HG03025 (cell line): ENCODE measurements around the gene MGAT5.

ENCODE experiments used
- ATAC-seq: cut with Tn5 transposase; IDR thresholded peaks from one replicate; pipeline ENCODE4 v1.9.1; 2021; ENCODE audit warnings: mild to moderate bottlenecking, moderate library complexity; ENCODE audit not compliant: unreplicated experiment, low FRiP score

Gene MGAT5

GRCh38 chr2:134359367-134360081 lies 105.7 kb downstream of the MGAT5 start:
- no peak for ATAC-seq

DNA sequence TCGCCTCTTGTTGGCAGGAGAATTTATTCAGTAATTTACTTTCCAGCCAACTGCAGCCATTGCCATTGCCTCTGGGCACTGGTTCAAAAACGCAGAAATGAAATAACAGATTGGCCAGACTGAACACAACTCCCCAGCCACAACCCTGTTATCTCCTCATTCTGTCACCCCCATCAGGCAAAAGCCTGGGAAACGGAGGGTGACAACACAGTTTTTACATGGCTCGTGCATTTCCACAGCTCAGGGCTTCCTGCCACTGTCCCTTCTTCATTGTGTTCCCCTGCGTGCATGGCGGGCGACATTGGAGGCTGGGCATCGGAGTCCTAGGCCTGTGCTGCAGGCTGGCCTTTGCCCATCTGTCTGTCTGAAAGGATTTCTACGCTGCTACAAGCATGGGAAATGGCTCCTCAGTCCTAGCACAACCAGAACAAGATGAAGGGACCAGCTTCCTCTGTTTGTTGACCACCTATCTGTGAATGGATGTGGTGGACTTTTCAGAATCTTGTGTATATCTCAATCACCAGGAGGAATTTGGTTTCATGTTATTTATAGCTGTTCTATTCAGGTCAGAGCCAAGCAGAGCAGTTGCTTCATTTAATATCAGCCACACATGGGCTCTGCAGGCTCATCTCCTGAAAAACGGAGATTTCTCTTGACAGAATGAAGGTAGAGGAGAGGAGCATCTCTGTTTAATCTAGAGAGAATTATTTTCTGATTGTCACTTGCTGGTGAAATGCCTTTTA lies 107.0 kb downstream of the MGAT5 start:
- ATAC-seq, result no peak

GRCh38 chr2:134361648-134362047 lies 107.8 kb downstream of the MGAT5 start:
- no peak for ATAC-seq

DNA sequence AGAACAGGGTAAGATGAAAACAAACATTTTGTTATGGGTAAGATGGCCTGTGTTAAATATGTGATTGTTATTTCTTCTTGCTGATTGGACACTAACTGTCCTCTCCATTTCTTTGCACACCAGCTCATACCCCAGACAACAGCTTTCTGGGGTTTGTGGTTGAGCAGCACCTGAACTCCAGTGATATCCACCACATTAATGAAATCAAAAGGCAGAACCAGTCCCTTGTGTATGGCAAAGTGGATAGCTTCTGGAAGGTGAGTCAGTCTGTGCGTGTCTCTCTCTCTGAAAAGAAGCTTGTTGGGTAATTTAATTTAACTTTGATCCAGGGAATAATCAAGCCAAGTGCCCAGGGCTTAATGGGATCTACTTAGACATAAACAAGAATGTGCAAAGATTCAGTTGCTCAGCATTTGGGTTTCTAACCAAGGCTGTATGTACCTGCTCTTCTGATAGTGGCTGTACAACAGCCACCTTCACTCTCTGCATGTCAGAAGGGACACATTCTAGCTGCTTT lies 108.3 kb downstream of the MGAT5 start:
- no peak for ATAC-seq

DNA sequence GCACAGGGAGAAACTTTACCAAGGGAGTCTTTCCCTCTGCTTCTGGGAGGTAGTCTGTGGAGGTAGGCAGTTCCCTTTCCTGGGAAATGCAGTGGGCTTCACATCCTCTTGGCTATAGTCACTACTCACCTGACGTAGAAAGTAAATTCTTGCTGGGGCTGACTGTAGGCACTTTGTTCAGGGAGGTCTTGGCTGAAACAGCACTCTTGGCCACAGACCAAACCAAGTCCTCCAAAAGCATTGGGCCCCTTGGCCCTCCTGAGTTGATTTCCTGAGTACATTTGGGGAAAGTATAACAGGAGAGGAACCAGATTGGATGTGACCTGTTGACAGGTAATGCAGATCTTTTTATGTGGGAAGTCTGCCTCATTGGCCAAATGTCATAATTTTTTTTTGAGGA lies 108.9 kb downstream of the MGAT5 start:
- no peak for ATAC-seq

DNA sequence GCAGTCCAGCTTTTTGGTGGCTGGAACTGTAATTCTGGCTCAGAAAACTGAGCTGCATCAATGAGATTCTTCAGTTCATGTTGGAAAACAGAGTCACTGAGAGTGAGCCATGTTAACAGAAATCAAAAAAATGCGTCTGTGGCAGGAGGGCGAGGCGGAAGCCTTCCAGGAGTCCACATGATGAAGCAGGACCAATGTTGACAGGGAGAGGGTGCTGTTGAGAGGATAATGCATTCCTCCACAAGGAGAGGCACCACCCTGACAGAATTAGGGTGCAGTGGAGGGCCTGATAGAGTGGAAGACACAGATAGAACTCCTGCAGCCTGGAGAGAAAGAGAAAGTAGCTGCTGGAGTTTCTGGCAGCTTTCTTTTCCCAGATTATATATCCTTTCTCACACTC lies 111.5 kb downstream of the MGAT5 start:
- ATAC-seq, result no peak

GRCh38 chr2:134366359-134366758 lies 112.5 kb downstream of the MGAT5 start:
- no peak for ATAC-seq

- ATAC-seq, result no peak
These were observed 113.3 kb downstream of the MGAT5 start for GRCh38 chr2:134367213-134367612.

DNA sequence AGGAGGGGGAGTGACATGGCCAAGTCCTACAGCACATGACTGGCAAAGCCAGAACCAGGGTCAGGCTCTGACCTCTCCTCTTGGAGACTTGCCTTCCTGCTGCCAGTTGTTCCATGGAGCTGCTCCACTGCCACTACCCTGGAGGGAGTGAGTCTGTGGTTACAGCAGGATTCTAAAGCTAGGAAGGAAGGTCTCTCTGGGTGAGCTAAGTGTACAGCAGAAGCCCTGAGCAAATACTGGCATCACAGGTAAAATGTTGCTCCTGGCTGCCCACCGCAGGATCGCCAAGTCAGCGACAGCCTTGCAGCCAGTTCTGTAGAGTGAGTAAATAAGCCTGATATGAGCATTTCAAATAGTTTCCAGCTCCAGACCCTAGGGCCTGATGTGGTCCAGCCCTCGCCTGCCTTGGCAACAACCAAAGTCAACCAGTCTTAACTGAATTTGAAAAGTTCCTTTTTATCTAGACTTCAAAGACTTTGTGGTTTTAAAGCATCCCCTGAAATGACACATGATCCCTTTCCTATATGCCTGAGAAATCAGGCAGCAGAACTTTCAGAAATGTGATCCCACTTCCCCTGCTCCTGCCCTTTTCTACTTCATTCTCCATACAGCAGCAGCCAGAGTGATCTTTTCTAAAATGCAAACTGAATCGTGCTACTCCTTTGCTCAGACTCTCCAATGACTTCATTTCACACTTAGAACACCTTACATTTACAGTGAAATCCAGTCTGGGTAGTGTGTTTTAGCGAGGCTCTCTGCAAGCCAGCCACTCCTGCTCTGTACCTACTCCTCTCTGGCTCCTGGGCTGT lies 114.3 kb downstream of the MGAT5 start:
- ATAC-seq, result no peak

DNA sequence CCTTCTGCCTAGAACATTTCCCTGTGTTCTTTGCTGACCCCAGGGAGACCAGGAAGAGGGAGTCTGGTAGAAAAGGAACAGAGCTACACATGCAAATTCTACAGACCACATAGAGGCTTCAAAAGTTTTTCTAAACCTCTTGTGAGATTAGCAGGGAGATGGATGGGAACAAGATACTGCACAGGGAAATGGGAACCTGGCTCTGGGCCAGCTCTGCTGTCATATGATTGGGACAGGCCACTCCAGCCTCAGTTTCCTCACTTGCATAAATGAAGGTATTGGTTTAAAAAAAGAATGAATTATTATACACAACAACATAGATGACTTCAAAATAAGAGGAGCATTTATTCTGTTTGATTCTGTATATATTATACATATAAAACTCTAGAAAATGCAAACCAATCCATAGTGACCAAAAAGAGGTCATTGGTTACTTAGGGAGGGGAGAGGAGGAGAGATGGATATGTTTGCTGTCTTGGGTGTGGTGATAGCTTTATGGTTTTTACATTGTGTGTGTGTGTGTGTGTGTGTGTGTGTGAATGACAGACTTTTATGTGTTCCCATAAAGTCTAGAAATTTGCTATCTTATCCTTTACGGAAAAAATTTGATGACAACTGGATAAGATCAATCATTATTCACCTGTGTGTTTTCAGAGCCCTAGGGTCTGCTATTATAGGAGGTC lies 115.5 kb downstream of the MGAT5 start:
- ATAC-seq, result no peak

DNA sequence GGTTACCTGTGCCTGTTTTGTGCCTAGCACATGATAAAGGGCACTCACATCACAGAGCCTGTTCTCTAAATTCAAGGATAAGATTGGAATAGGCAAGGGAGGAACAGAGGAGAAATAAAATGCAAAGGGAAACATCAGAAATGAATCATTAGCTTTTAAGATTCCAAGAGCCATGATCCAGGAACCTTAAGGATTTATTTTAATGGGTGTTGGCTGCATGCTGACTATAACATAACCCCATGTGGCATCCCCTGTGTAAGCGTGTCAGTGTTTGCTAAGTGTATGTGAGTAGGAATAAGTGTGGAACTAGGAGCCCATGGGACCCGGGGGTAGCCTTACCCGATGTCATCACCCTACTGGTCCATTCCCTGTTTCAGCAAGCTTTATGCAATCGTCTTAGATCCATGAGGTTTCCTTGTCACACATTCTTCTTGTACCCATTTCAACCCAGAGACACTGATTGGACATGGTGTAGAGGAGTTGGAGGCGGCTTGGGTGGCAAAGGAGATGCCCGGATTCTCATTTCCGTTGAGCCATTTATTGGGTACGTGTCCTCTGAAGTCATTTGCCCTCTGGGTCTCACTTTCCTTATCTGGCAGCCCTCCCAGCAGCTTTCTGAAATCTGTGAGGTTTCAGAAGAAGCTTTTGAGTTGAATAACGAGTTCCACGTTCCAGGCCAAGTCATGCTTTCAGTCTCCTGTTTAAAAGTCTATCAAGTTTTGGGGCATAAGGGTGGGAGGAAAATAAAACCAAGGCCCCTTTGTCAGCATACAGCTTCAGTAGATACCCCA lies 117.0 kb downstream of the MGAT5 start:
- ATAC-seq, result no peak

- no peak for ATAC-seq
These were observed 118.3 kb downstream of the MGAT5 start for GRCh38 chr2:134372141-134372540.

GRCh38 chr2:134372611-134373131 lies 118.8 kb downstream of the MGAT5 start:
- no peak for ATAC-seq

GRCh38 chr2:134375935-134376334 lies 122.1 kb downstream of the MGAT5 start:
- no peak for ATAC-seq

- ATAC-seq, result no peak
These were observed 123.9 kb downstream of the MGAT5 start for GRCh38 chr2:134377730-134378129.

DNA sequence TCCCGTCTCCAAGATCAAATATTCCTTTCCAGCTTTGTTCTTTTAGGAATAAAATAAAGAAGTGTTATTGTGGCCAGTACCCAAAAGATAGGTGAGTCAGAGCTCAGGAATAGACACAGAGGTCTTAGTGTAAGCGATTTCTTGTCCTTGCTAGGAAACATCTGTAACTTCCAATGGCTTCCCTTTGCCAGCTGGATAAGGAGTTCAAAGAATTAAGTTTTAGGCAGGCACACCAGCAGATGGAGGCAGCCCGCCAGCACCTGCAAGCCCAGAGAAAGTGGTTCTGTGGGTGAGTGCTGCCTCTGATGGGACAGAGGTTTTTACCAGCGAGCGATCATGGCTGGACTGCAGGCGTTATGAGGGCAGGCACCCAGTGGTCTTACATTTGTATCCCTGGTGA lies 125.4 kb downstream of the MGAT5 start:
- ATAC-seq, result no peak

- no peak for ATAC-seq
These were observed 125.8 kb downstream of the MGAT5 start for GRCh38 chr2:134379722-134380121.

GRCh38 chr2:134381141-134381540 lies 127.3 kb downstream of the MGAT5 start:
- no peak for ATAC-seq

GRCh38 chr2:134384131-134384530 lies 130.3 kb downstream of the MGAT5 start:
- ATAC-seq, result no peak

DNA sequence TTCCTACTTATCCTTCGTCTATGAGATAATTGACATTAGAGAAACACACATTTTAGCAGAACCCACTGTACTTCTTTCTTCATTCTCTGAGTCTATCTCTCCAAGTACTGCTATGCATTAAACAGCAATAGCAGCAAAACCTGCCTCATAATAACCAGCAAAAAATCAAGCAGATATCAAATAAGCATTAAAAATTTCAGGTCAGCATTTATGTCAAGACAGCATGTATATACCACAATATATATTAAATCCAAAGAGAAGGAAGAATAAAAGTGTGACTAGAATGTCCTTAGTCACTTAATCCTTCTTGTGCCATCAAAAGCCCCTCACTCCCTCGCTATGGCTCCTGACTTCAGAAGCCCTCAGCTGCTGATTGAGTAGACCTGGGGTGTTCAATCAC lies 131.3 kb downstream of the MGAT5 start:
- ATAC-seq, result no peak
